Measurements from ENCODE around the gene NPL. TPM values are rescaled to one million over a fixed set of nuclear protein-coding genes. Genes with fewer than 3 reads are reported as not detected.

The NPL gene
- polyA plus RNA-seq, 1 donor (not counting 4 experiments of a cell fraction or from before 2014, with no cell fraction given) = 9.0 TPM

GRCh38 chr1:182826892-182827291 is 37.3 kb downstream of the NPL start:
- no peaks in the 10 kb centered on the region for H3K27me3 ChIP-seq (ENCODE audit: control insufficient read depth, extremely low read depth, insufficient read depth, low read length)
- H3K36me3 ChIP-seq (ENCODE audit: control insufficient read depth in 2 of 2, extremely low read depth in 1 of 2, insufficient read depth in 2 of 2, low read length in 2 of 2) = no peaks in the 10 kb centered on the region
- H3K9ac ChIP-seq (ENCODE audit: control insufficient read depth, extremely low read depth, insufficient read depth, low read length) = no peak overlapping the region
- H3K79me2 ChIP-seq (ENCODE audit: control insufficient read depth, insufficient read depth, low read length) = no peaks in the 10 kb centered on the region
- FAIRE-seq (no peak), DNase-seq (ENCODE audit: low read depth, low spot score) (no peak)
- no peak overlapping the region for H3K27ac ChIP-seq (ENCODE audit: control insufficient read depth, insufficient read depth, low read length)
- H3K4me3 ChIP-seq (ENCODE audit: control insufficient read depth in 2 of 3, extremely low read depth in 1 of 3, insufficient read depth in 2 of 3, low read depth in 1 of 3, low read length in 3 of 3) = no peak overlapping the region
- no peaks in the 10 kb centered on the region for H3K9me1 ChIP-seq (ENCODE audit: control insufficient read depth, extremely low read depth, insufficient read depth, low read length)
- no peak overlapping the region for H2AFZ ChIP-seq (ENCODE audit: control insufficient read depth, low read length)
- no peak overlapping the region for H3K4me2 ChIP-seq (ENCODE audit: control insufficient read depth, extremely low read depth, insufficient read depth, low read depth, low read length)
- no peaks in the 10 kb centered on the region for H3K4me1 ChIP-seq (ENCODE audit: control insufficient read depth, extremely low read depth, insufficient read depth, low read length)
- dilution Hi-C loops (cut with MboI; ENCODE audit: extremely low pct_ligation_motif_present, low sequenced_read_pairs) = no loop called here
- no peaks in the 10 kb centered on the region for H4K20me1 ChIP-seq (ENCODE audit: control insufficient read depth, extremely low read depth, insufficient read depth, low read length)
- no peaks in the 10 kb centered on the region for H3K9me3 ChIP-seq (ENCODE audit: control insufficient read depth, low read depth, low read length)
- TF ChIP-seq EZH2 (IDR thresholded peaks at IDR 0.05; ENCODE audit: low read length) = no peak
- no peak for TF ChIP-seq CTCF (optimal IDR thresholded peaks at IDR 0.05 in 1 of 3, IDR thresholded peaks at IDR 0.05 in 1 of 3, conservative IDR thresholded peaks at IDR 0.05 in 1 of 3; ENCODE audit: extremely low read depth in 1 of 3, insufficient read depth in 2 of 3, low read length in 3 of 3)

- no peaks in the 10 kb centered on the region for H3K9me1 ChIP-seq (ENCODE audit: control insufficient read depth, extremely low read depth, insufficient read depth, low read length)
- no peaks in the 10 kb centered on the region for H3K27me3 ChIP-seq (ENCODE audit: control insufficient read depth, extremely low read depth, insufficient read depth, low read length)
- no peaks in the 10 kb centered on the region for H4K20me1 ChIP-seq (ENCODE audit: control insufficient read depth, extremely low read depth, insufficient read depth, low read length)
- H3K36me3 ChIP-seq (ENCODE audit: control insufficient read depth in 2 of 2, extremely low read depth in 1 of 2, insufficient read depth in 2 of 2, low read length in 2 of 2) = no peaks in the 10 kb centered on the region
- FAIRE-seq = no peak
- no peak overlapping the region for H3K4me3 ChIP-seq (ENCODE audit: control insufficient read depth in 2 of 3, extremely low read depth in 1 of 3, insufficient read depth in 2 of 3, low read depth in 1 of 3, low read length in 3 of 3)
- no peaks in the 10 kb centered on the region for H3K79me2 ChIP-seq (ENCODE audit: control insufficient read depth, insufficient read depth, low read length)
- no peak overlapping the region for H3K9ac ChIP-seq (ENCODE audit: control insufficient read depth, extremely low read depth, insufficient read depth, low read length)
- no peak overlapping the region for H3K27ac ChIP-seq (ENCODE audit: control insufficient read depth, insufficient read depth, low read length)
- H3K4me1 ChIP-seq (ENCODE audit: control insufficient read depth, extremely low read depth, insufficient read depth, low read length) = peaks cover 7% of the 10 kb centered on the region
- no peak for DNase-seq (ENCODE audit: low read depth, low spot score)
- TF ChIP-seq EZH2 (IDR thresholded peaks at IDR 0.05; ENCODE audit: low read length) (no peak), CTCF (optimal IDR thresholded peaks at IDR 0.05 in 1 of 3, IDR thresholded peaks at IDR 0.05 in 1 of 3, conservative IDR thresholded peaks at IDR 0.05 in 1 of 3; ENCODE audit: extremely low read depth in 1 of 3, insufficient read depth in 2 of 3, low read length in 3 of 3) (no peak)
- H2AFZ ChIP-seq (ENCODE audit: control insufficient read depth, low read length) = no peak overlapping the region
- H3K9me3 ChIP-seq (ENCODE audit: control insufficient read depth, low read depth, low read length) = no peaks in the 10 kb centered on the region
- dilution Hi-C loops (cut with MboI; ENCODE audit: extremely low pct_ligation_motif_present, low sequenced_read_pairs) = no loop called here
- no peak overlapping the region for H3K4me2 ChIP-seq (ENCODE audit: control insufficient read depth, extremely low read depth, insufficient read depth, low read depth, low read length)
Measured at GRCh38 chr1:182829285-182829932, 39.8 kb downstream of the NPL start.

Measured in keratinocyte (primary cell).